GOT3 (cell line): ENCODE results near the gene RIMBP2.

Experiments used
- DNase-seq: peaks from one replicate; lab custom pipeline; 2025; ENCODE audit warnings: mixed read lengths; lab: John Stamatoyannopoulos, UW

RIMBP2 gene

GRCh38 chr12:130441771-130442760, 274.0 kb downstream of the RIMBP2 start:
- no peak for DNase-seq

- no peak for DNase-seq
Observed at GRCh38 chr12:130440411-130441080, 275.6 kb downstream of the RIMBP2 start.

- DNase-seq: no peak
Observed at GRCh38 chr12:130439250-130439649, 276.8 kb downstream of the RIMBP2 start.

- DNase-seq: no peak
Observed at GRCh38 chr12:130438711-130439110, 277.4 kb downstream of the RIMBP2 start.

- DNase-seq: no peak
Observed at GRCh38 chr12:130438243-130438620, 277.9 kb downstream of the RIMBP2 start.

GRCh38 chr12:130437555-130438242, 278.4 kb downstream of the RIMBP2 start:
- no peak for DNase-seq

- DNase-seq: no peak
Observed at GRCh38 chr12:130436741-130437501, 279.2 kb downstream of the RIMBP2 start.

GRCh38 chr12:130435826-130436225, 280.3 kb downstream of the RIMBP2 start:
- DNase-seq: no peak

- DNase-seq: no peak
Observed at GRCh38 chr12:130435331-130435730, 280.8 kb downstream of the RIMBP2 start.

GRCh38 chr12:130434560-130434959, 281.5 kb downstream of the RIMBP2 start:
- no peak for DNase-seq

- DNase-seq: no peak
Observed at GRCh38 chr12:130433834-130434233, 282.3 kb downstream of the RIMBP2 start.

GRCh38 chr12:130433411-130433810, 282.7 kb downstream of the RIMBP2 start:
- no peak for DNase-seq

GRCh38 chr12:130431176-130431575, 284.9 kb downstream of the RIMBP2 start:
- DNase-seq: no peak

GRCh38 chr12:130429656-130430505, 286.2 kb downstream of the RIMBP2 start:
- no peak for DNase-seq

GRCh38 chr12:130428116-130428515, 288.0 kb downstream of the RIMBP2 start:
- DNase-seq: no peak

GRCh38 chr12:130427381-130427887, 288.7 kb downstream of the RIMBP2 start:
- no peak for DNase-seq

GRCh38 chr12:130425698-130426245, 290.3 kb downstream of the RIMBP2 start:
- DNase-seq: no peak

GRCh38 chr12:130424858-130425697, 291.0 kb downstream of the RIMBP2 start:
- no peak for DNase-seq
